ENCODE measurements around the gene SLC12A8.

DNA sequence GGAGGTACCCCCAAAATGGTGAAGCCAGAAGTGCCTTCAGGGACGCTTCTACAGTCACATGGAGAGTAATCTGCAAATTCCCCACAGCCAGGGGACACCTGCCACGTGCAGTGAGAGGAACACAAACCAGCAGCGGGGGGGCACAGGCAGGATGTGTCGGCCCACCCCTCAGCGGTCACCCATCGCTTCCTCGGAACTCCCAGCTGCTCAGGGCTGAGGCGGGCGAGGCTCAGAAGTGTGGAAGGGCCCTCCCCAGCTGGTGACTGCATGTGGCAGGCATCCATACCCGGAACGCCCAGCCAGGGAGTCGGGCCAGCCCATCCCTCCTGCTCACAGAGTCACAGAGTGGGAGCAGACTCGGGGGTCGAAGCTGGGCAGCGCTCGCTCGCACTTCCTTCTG is 63.7 kb downstream of the SLC12A8 start:
- TF ChIP-seq, protein P1, sequence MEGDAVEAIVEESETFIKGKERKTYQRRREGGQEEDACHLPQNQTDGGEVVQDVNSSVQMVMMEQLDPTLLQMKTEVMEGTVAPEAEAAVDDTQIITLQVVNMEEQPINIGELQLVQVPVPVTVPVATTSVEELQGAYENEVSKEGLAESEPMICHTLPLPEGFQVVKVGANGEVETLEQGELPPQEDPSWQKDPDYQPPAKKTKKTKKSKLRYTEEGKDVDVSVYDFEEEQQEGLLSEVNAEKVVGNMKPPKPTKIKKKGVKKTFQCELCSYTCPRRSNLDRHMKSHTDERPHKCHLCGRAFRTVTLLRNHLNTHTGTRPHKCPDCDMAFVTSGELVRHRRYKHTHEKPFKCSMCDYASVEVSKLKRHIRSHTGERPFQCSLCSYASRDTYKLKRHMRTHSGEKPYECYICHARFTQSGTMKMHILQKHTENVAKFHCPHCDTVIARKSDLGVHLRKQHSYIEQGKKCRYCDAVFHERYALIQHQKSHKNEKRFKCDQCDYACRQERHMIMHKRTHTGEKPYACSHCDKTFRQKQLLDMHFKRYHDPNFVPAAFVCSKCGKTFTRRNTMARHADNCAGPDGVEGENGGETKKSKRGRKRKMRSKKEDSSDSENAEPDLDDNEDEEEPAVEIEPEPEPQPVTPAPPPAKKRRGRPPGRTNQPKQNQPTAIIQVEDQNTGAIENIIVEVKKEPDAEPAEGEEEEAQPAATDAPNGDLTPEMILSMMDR (IDR thresholded peaks at IDR 0.05) = no peak
- TF ChIP-seq POLR2AphosphoS5 (IDR thresholded peaks at IDR 0.05) = no peak
